Left colon (tissue), 2 donors: ENCODE measurements around the gene AGMAT. TPM values are rescaled to one million over a fixed set of nuclear protein-coding genes. Genes with fewer than 3 reads are reported as not detected.

Source experiments
- ATAC-seq: fragments of 200-7000 bp; cut with Tn5 transposase; one replicate; pipeline ENCODE4 v1.9.1; 2020; ENCODE audit warnings: mild to moderate bottlenecking, moderate library complexity
- DNase-seq, 2 donors: peaks; one replicate each; pipeline ENCODE4 v3.0.0-alpha.2; 2020
- intact Hi-C, 2 donors: fragments of 100-400 bp; cut with DNase I in 1 of 2; cut with micrococcal nuclease in 1 of 2; formaldehyde crosslinking; loops; one replicate each; pipeline versions ENCODE4 v1.11.2 to v1.14.0; 2022; cut with DNase I, micrococcal nuclease
- total RNA-seq, 2 donors: library from RNA; stranded (reverse); fragmentation: NEBNext Ultra II Directional; extraction: Animal tissue kit (Norgen Biotek cat#: 25700); gene quantifications; one replicate each; pipeline ENCODE4 v1.2.1, GENCODE V29; 2021
- donor health status: DM: no; HTN: no; CAD: no.
- donor health status: DM: yes; HTN: yes; CAD: no.

AGMAT gene
- total RNA-seq, 2 donors from 2014 or later, result 18.4 to 25.1 TPM

GRCh38 chr1:15531682-15532081, 53.2 kb downstream of the AGMAT start:
- intact Hi-C loops, result no loop called here
- ATAC-seq (no peak), DNase-seq (no peak)

GRCh38 chr1:15531003-15531402, 53.8 kb downstream of the AGMAT start:
- ATAC-seq (no peak), DNase-seq (no peak)
- intact Hi-C loops, result no loop called here

GRCh38 chr1:15526490-15527339, 58.1 kb downstream of the AGMAT start, which contains the start of gene DNAJC16:
DNAJC16 (plus strand) TSS chr1:15526848; CDS start chr1:15529106, 2,258 bp downstream.
- intact Hi-C loops, result no loop called here
- DNase-seq (peak; percentile 98 to 100), ATAC-seq (peak; percentile 56)

GRCh38 chr1:15526021-15526489, 58.8 kb downstream of the AGMAT start:
- DNase-seq (peak; percentile 56 to 63), ATAC-seq (no peak)
- intact Hi-C loops, result no loop called here

- peak; percentile 100 for DNase-seq
Measured at GRCh38 chr1:15525050-15526020, 59.5 kb downstream of the AGMAT start.

GRCh38 chr1:15524283-15525049, 60.4 kb downstream of the AGMAT start:
- peak; percentile 99 to 100 for DNase-seq
- intact Hi-C loops, result no loop called here

More at GRCh38 chr1:15525050-15526020, 59.5 kb downstream of the AGMAT start:
- intact Hi-C loops, result no loop called here
- ATAC-seq, result no peak

GRCh38 chr1:15524021-15524282, 60.9 kb downstream of the AGMAT start, which contains the start of gene CASP9:
CASP9 (minus strand) TSS chr1:15524215; CDS start chr1:15524200, 15 bp downstream.
- intact Hi-C loops, result no loop called here
- no peak for ATAC-seq
- DNase-seq, result no peak

More at GRCh38 chr1:15524283-15525049, 60.4 kb downstream of the AGMAT start:
- ATAC-seq, result peak; percentile 63

GRCh38 chr1:15523104-15524020, 61.5 kb downstream of the AGMAT start:
- intact Hi-C loops, result no loop called here
- ATAC-seq, result no peak
- peak in 1 of 2 donors; percentile 17 for DNase-seq

GRCh38 chr1:15522551-15522950, 62.3 kb downstream of the AGMAT start:
- DNase-seq (no peak), ATAC-seq (no peak)
- intact Hi-C loops, result no loop called here

Other genes with a start within 250 kb of the AGMAT start
- 100 to 1,000 TPM; 164 to 178 TPM for gene EFHD2, start 175.2 kb downstream of the AGMAT start, total RNA-seq
- 1 to 10 TPM in 1 of 2 donors, not detected in 1; 1.9 TPM for gene CTRC, start 146.6 kb downstream of the AGMAT start, total RNA-seq
- not detected for gene CELA2A, start 128.3 kb downstream of the AGMAT start, total RNA-seq
- not detected for gene CELA2B, start 108.9 kb downstream of the AGMAT start, total RNA-seq
- gene CASP9, start 60.8 kb downstream of the AGMAT start, total RNA-seq, result 10 to 100 TPM in 1 of 2 donors, 1 to 10 TPM in 1; 9.9 to 16.9 TPM
- 10 to 100 TPM; 23.5 to 26.5 TPM for gene DNAJC16, start 58.2 kb downstream of the AGMAT start, total RNA-seq
- 10 to 100 TPM; 27.4 to 37.6 TPM for gene DDI2, start 32.4 kb upstream of the AGMAT start, total RNA-seq
- 10 to 100 TPM; 31.5 to 37.0 TPM for gene PLEKHM2, start 99.3 kb upstream of the AGMAT start, total RNA-seq
- 10 to 100 TPM in 1 of 2 donors, 1 to 10 TPM in 1; 7.9 to 22.6 TPM for gene SLC25A34, start 151.2 kb upstream of the AGMAT start, total RNA-seq
- 10 to 100 TPM; 13.1 to 18.6 TPM for gene TMEM82, start 157.4 kb upstream of the AGMAT start, total RNA-seq
- 100 to 1,000 TPM; 275 to 294 TPM for gene FBLIM1, start 173.7 kb upstream of the AGMAT start, total RNA-seq
- 1 to 10 TPM; 2.2 to 2.6 TPM for gene UQCRHL, start 222.6 kb upstream of the AGMAT start, total RNA-seq